ENCODE measurements around the gene IL6ST. TPM values are rescaled to one million over a fixed set of nuclear protein-coding genes. Genes with fewer than 3 reads are reported as not detected.

Gene IL6ST
- total RNA-seq, 4 donors from 2014 or later = 71.4 to 246 (median 116) TPM

GRCh38 chr5:55900068-55900467, 94.7 kb downstream of the IL6ST start:
- no peaks in the 10 kb centered on the region for H3K36me3 ChIP-seq
- no peak overlapping the region for H3K27ac ChIP-seq
- no peak overlapping the region for H3K4me3 ChIP-seq
- H3K9me3 ChIP-seq = no peaks in the 10 kb centered on the region
- intact Hi-C loops (cut with DNase I) = no loop called here
- WGBS, 2 donors = 42 to 74% methylated on average over 1 of the region's 1 CpG
- TF ChIP-seq POLR2A (IDR thresholded peaks at IDR 0.05) = no peak
- no peak for TF ChIP-seq CTCF (IDR thresholded peaks at IDR 0.05)
- no peaks in the 10 kb centered on the region for H3K27me3 ChIP-seq
- DNase-seq = no peak
- peaks cover 0 to 25% (median 8%) of the 10 kb centered on the region in 3 donors for H3K4me1 ChIP-seq

- intact Hi-C loops (cut with DNase I) = no loop called here
- H3K27me3 ChIP-seq = no peaks in the 10 kb centered on the region
- DNase-seq = no peak
- H3K4me3 ChIP-seq = no peak overlapping the region
- no peaks in the 10 kb centered on the region for H3K9me3 ChIP-seq
- H3K4me1 ChIP-seq = peaks cover 0 to 25% (median 8%) of the 10 kb centered on the region in 3 donors
- 89 to 97% methylated on average over 5 to 6 of the region's 6 CpGs for WGBS, 2 donors
- TF ChIP-seq POLR2A (IDR thresholded peaks at IDR 0.05) (no peak), CTCF (IDR thresholded peaks at IDR 0.05) (no peak)
- H3K27ac ChIP-seq = no peak overlapping the region
- no peaks in the 10 kb centered on the region for H3K36me3 ChIP-seq
Measured at GRCh38 chr5:55899344-55899743, 95.4 kb downstream of the IL6ST start.

GRCh38 chr5:55897905-55898304, 96.9 kb downstream of the IL6ST start:
- H3K36me3 ChIP-seq = no peaks in the 10 kb centered on the region
- intact Hi-C loops (cut with DNase I) = no loop called here
- peaks cover 0 to 12% (median under 1%) of the 10 kb centered on the region in 3 donors for H3K4me1 ChIP-seq
- TF ChIP-seq CTCF (IDR thresholded peaks at IDR 0.05) (no peak), POLR2A (IDR thresholded peaks at IDR 0.05) (no peak)
- peak overlapping the region in 1 of 4 donors; percentile 19 for H3K4me3 ChIP-seq
- 49 to 83% methylated on average over 12 to 14 of the region's 14 CpGs for WGBS, 2 donors
- no peak overlapping the region for H3K27ac ChIP-seq
- no peak for DNase-seq
- H3K27me3 ChIP-seq = no peaks in the 10 kb centered on the region
- no peaks in the 10 kb centered on the region for H3K9me3 ChIP-seq

DNA sequence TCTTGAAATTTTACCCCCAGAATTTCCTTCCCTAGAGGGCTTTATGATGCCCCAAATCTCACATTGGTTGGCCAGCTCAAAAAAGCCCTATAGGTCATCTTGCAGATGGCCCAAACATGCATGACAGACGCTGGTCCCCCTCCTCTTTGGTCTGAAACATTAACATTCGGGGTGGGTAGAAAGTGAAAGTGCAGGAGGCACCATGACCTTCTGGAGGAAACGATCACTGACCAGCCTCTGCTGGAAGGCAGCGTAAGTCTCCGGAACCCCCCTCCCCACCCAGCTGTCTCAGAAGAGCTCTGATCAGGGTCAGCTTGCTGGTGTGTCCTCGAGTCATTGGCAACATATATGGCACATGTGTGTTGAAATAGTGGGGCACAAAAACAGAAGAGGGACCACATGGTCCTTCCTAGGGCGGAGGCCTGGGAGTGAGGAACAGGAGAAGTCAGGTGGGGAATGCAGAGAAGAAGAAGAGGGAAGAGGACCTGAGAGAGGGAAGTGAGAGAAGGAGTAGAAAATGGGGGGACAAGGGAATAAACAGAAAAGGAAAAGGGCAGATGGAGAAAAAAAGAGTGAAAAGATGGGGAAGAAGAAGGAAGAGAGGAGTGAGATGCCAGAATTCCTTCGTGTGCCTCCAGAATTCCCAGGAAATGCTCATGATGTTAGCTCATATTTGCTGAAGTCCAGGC, 97.4 kb downstream of the IL6ST start:
- no peak overlapping the region for H3K4me3 ChIP-seq
- H3K4me1 ChIP-seq = peaks cover 0 to 9% (median 0%) of the 10 kb centered on the region in 3 donors
- intact Hi-C loops (cut with DNase I) = no loop called here
- H3K27ac ChIP-seq = no peak overlapping the region
- no peaks in the 10 kb centered on the region for H3K9me3 ChIP-seq
- H3K27me3 ChIP-seq = no peaks in the 10 kb centered on the region
- H3K36me3 ChIP-seq = no peaks in the 10 kb centered on the region
- 69 to 82% methylated on average over 5 to 7 of the region's 8 CpGs for WGBS, 2 donors
- no peak for DNase-seq
- no peak for TF ChIP-seq POLR2A (IDR thresholded peaks at IDR 0.05)
- TF ChIP-seq CTCF (IDR thresholded peaks at IDR 0.05) = no peak

DNA sequence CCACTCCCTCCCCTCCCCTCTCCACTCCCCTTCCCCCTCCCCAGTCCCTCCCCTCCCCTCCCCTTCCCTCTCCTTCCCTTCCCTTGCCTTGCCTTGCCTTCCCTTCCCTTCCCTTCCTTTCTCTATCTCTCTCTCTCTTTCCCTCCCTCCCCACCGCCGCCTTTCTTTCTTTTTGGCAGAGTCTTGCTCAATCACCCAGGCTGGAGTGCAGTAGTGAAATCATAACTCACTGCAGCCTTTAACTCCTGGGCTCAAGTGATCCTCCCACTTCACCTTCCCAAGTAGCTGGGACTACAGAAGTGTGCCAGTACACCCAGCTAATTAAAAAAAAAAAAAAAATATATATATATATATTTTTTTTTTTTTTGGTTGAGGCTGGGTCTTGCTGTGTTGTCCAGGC, 98.1 kb downstream of the IL6ST start:
- no peak for DNase-seq
- H3K4me3 ChIP-seq = no peak overlapping the region
- H3K36me3 ChIP-seq = no peaks in the 10 kb centered on the region
- no peaks in the 10 kb centered on the region for H3K27me3 ChIP-seq
- H3K27ac ChIP-seq = no peak overlapping the region
- 70% methylated on average over 2 of the region's 2 CpGs; no CpG with 5 or more reads in 1 of the 2 donors for WGBS, 2 donors
- TF ChIP-seq POLR2A (IDR thresholded peaks at IDR 0.05) = no peak
- no peaks in the 10 kb centered on the region for H3K9me3 ChIP-seq
- intact Hi-C loops (cut with DNase I) = no loop called here
- H3K4me1 ChIP-seq = peaks cover 0 to 9% (median 0%) of the 10 kb centered on the region in 3 donors
